Superior temporal gyrus (tissue), 1 donor: ENCODE measurements around the gene SPATA7.
"Not testable (repeated sequence)": the region's sequence is repeated elsewhere in the genome, so short reads cannot be mapped to it uniquely, and the experiment has no call there.

Source experiments
- DNase-seq: peaks from one replicate; pipeline ENCODE4 v3.0.0-alpha.2; 2016; ENCODE audit errors: extremely low spot score

Gene SPATA7, protein sequence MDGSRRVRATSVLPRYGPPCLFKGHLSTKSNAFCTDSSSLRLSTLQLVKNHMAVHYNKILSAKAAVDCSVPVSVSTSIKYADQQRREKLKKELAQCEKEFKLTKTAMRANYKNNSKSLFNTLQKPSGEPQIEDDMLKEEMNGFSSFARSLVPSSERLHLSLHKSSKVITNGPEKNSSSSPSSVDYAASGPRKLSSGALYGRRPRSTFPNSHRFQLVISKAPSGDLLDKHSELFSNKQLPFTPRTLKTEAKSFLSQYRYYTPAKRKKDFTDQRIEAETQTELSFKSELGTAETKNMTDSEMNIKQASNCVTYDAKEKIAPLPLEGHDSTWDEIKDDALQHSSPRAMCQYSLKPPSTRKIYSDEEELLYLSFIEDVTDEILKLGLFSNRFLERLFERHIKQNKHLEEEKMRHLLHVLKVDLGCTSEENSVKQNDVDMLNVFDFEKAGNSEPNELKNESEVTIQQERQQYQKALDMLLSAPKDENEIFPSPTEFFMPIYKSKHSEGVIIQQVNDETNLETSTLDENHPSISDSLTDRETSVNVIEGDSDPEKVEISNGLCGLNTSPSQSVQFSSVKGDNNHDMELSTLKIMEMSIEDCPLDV

DNA sequence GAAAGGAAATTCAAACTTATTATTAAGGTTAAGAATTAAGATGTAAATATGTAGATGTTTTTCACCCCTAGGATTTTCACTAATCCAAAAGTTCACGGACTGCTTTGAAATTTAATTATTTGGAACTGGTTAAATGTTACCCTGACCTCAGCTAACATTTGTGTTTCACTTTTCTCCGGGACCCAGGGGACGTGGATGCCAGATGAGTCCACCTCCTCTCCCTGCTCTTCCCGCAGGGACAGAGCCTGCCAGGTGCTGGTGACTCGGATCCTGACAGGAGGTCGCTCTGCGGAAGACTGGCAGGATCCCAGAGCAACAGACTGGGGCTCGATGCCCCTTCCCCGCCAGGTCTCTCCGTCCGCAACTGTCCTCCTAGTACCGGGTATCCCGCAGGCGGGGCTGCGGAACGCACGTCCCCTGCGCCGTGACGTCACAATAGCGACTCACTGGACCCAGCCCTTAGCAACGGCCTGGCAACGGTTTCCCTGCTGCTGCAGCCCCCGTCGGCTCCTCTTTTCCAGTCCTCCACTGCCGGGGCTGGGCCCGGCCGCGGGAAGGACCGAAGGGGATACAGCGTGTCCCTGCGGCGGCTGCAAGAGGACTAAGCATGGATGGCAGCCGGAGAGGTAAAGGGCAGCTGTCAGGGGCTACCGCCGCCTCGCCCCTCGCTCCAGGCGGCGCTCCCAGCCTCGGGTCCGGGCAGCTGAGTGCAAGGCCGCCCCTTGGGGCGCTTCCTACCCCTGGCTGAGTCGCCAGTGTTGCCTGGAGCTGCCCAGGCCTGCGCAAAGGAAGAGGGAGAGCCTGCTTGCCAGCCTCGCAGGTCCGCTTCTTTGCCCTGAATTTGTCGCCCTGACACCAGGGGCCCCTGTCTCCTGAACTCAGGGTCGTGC, at the start of gene SPATA7:
Gene SPATA7, plus strand, starts transcription at position 446 of the 890 bp plus-strand sequence. Its CDS starts 162 bp downstream, at position 608.
- peak; percentile 97 for DNase-seq

- DNase-seq, result no peak
These were observed 45.1 kb upstream of the SPATA7 start for GRCh38 chr14:88340357-88340756.

DNA sequence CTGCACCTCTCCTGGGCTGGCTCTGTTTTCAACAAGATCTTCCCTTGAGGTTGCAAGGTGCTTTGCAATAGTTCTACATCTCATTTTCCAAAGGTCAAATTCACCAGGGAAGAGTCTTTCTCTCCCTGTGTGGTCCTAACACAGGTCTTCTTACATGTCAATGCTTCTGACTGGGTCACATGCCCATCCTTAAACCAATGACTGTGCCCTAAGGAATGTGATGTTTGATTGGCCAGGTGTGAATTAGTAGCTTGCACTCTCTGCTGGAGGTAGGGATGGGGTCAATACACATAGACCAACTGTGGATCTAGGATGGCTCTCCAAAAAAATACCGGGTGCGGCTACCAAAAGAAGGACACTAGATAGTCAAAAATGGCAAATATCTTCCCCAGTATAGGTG, 42.5 kb upstream of the SPATA7 start:
- no peak for DNase-seq

GRCh38 chr14:88346048-88346639, 39.3 kb upstream of the SPATA7 start:
- DNase-seq, result peak; percentile 9

GRCh38 chr14:88348546-88348945, 36.9 kb upstream of the SPATA7 start:
- no peak for DNase-seq

DNA sequence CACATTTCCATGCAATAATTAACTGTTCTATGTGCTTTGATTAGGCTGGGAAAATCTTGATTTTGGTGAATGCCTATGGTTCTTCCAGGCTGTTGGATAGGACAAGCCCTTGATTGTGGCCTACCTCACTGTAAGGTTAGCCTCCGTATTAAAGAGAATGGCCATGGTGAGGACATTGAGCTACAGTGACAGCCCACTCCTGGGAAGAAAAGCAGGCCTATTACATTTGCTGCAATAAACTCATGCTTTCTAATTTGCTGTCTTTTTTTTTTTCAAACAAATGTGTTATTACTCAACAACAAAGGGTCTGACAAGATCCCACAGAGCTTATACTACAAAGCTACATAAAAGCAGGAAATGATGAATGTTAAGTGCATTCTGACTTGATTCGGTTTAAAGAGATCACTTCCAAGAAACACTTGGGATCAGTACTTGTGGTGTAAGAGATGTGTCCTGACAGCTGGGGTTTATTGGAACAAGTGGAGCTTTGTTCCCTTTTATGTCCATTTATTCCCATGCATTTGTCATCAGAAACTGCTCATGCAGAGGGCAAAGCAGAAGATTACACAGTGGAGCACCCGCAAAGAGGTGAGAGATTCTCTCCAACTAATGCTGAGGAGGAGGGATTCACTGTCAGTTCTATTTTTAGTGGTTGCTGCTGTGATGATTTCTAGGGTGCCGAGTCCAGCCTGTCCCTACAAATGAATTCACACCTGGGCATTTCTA, 33.3 kb upstream of the SPATA7 start:
- peak; percentile 85 for DNase-seq

DNA sequence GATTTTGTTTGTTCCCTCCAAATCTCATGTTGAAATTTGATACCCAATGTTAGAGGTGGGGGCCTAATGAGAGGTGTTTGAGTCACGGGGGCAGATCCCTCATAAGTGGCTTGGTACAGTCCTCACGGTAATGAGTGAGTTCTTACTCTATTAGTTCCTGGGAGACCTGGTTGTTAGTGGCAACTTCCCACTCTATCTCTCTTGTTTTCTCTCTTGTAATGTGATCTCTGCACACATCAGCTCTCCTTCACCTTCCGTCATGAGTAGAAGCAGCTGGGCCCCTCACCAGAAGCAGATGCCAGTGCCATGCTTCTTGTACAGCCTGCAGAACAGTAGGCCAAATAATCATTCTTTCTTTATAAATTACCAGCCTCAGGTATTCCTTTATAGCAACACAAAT, 32.8 kb upstream of the SPATA7 start:
- no peak for DNase-seq

DNA sequence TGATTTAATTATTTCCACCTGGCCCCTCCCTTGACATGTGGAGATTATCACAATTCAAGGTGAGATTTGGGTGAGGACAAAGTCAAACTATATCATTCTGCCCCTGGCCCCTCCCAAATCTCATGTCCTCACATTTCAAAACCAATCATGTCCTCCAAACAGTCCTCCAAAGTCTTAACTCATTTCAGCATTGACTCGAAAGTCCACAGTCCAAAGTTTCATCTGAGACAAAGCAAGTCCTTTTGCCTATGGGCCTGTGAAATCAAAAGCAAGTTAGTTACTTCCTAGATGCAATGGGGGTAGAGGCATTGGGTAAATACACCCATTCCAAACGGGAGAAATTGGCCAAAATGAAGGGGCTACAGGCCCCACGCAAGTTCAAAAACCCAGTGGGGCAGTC, 31.1 kb upstream of the SPATA7 start:
- no peak for DNase-seq

DNA sequence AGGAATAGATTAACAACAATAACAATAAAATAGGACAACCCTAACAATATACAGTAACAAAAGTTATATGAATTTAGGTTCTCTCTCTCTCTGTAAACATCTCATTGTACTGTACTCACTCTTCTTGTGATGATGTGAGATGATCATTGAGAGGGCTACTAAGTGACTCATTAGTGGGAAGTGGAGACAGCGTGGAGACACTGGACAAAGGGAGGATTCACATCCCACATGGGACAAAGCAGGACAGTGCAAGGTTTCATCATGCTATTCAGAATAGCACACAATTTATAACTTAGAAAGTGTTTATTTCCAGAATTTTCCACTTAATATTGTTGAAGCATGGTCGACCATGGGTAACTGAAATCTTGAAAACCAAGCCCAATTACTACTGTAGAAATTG, 26.0 kb upstream of the SPATA7 start:
- peak; percentile 79 for DNase-seq

DNA sequence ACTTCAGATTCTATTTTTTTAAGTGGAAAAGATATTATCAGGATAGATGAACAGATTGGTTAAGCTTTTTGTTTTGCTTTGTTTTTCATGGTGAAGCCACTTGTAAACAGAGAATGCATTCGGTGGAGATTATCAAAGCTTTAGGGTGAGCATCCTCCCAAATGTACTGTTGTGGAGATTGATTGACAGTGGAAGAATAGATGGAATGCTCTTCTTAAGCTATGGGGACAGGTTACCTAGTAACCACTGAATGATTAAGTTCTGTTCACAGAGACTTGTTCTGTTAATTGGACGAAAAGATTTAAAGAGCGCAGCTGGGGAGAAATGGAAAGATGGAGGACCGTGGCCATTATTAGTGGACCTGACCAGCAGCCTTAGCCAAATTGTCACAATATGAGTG, 21.8 kb upstream of the SPATA7 start:
- DNase-seq, result peak; percentile 9

DNA sequence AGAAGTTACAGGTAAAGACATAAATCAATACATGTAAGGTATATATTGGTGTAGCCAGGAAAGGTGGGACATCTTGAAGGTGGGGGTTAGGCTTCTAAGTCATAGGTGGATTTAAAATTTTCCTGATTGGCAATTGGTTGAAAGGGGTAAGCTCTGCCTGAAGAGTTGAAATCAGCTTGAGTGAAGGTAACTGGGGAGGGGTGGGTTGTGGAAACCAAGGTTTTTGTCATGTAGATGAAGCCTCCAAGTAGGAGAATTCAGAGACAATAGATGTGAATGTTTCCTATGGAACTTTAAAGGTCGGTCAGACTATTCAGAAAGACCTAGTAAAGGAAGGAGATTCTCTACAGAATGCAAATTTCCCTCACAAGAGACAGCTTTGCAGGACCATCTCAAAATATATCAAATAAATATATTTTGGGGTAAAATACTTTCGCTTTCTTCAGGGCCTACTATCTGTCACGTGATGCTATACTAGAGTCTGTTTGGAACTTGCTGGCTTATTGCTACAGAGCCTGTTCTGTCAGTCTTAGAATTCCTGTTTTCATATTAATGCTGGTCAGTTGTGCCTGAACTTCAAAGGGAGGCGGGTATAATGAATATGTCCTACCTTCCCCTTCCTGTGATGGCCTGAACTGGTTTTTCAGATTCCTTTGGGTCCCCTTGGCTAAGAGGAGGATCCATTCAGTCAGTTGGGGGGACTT, 20.6 kb upstream of the SPATA7 start:
- peak; percentile 4 for DNase-seq

DNA sequence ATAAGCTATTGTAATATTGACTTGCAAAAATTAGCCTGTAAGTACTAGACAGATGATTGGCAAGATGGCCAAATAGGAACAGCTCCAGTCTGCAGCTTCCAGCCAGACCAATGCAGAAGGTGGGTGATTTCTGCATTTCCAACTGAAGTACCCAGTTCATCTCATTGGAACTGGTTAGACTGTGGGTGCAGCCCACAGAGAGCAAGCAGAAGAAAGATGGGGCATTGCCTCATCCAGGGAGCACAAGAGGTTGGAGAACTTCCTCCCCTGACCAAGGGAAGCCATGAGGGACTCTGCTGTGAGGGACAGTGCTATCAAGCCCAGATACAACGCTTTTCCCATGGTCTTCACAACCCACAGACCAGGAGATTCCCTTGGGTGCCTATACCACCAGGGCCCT, 16.0 kb upstream of the SPATA7 start:
- no peak for DNase-seq

DNA sequence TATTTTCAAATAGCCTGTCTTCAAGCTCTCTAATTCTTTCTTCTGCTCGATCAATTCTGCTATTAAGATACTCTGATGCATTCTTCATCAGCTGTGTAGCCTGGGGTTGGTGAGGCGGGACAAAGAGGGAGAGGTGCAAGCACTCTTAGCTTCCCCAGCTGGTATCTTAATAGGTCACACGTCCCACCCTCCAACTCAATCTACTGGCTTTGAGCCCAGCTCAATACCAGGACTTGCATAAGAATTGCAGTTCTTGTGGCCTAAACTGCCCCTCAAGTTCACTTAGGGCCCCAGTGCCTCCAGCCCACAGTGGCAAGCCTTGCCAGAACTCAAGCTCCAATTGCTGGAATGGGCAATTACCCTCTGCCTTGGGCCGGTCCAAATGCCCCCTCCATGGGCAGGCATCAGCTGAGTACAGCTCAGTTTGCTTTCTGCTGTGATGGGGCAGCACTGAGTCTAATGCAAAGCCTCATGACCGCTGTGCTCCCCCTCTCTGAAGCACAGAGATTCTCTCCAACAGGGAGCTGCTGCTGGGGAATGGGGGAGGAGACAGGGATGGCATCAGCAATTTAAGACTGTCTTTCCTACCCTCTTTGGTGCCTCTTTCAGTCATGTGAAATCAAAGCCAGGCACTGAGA, 5.6 kb upstream of the SPATA7 start:
- no peak for DNase-seq

GRCh38 chr14:88380405-88380804, 5.1 kb upstream of the SPATA7 start:
- peak; percentile 71 for DNase-seq

- DNase-seq, result not testable (repeated sequence)
These were observed 3.8 kb upstream of the SPATA7 start for GRCh38 chr14:88381634-88382033.

DNA sequence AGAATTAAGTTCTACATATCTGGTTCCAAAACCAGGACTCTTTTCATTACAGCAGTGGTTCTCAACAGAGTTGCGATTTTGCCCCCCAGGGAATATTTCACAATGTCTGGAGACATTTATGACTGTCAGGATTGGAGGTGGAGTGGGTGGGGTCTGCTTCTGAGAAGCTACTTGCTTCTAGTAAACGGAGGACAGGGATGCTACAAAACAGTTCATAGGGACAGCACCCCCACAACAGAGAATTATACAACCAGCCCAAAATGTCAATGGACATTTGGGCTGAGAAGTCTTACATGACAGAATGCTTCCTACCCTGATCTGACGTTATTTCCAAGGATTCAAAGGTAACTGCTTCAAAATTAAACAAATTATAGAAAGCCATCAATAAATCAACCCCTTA, 739 bp upstream of the SPATA7 start:
- peak; percentile 27 for DNase-seq

- no peak for DNase-seq
These were observed 868 bp downstream of the SPATA7 start for GRCh38 chr14:88386256-88386794.

- DNase-seq, result no peak
These were observed 3.4 kb downstream of the SPATA7 start for GRCh38 chr14:88388741-88389282.

- no peak for DNase-seq
These were observed 7.2 kb downstream of the SPATA7 start for GRCh38 chr14:88392609-88393008.

- no peak for DNase-seq
These were observed 25.6 kb downstream of the SPATA7 start for GRCh38 chr14:88411039-88411438.
